ENCODE measurements around the gene GBP2. TPM values are rescaled to one million over a fixed set of nuclear protein-coding genes. Genes with fewer than 3 reads are reported as not detected.

Gene GBP2
- total RNA-seq, 2 experiments from 2014 or later = not detected

DNA sequence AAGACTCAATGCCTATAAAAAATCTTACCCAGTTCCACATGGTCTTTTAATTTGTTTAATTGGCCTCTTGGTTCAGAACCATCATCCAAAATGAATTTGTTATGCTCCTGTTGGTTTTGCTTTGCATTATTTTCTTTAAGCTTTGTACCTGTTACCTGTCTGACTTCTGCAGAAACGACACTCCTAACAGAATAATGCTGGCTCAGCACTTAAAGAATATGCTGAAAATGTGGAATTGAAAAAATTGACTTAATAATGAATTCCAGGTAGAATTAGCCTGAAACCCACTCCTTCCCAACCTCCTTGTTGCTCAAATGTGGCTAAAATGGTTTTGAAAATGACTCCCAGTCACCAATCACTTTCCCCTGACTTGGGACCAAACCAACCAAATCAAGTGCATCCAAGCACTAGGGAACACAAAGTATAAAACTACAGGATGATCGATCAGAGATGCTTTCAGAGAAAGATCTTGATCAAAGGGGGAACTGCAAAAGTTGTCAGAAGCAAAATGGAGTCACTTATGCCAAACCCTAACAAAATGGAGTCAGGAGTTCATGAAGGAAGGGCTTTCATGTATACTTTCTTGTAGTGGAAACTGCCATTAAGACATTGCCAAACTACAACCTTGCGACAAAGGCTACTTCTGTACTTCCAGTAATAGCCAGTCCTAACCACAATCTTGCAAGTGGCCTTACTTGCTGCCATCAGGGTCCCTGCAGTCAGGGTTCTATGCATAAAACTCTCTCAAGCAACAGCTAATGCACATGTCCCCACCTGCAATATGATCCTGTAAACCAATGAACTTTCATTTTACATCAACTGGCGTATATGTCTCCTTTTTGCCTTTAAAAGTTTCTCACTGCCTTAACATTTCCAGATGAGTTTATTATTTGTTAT, 44.5 kb upstream of the GBP2 start:
- intact Hi-C loops (cut with micrococcal nuclease; ENCODE audit: unreplicated experiment) = no loop called here
- no peaks in the 10 kb centered on the region for H3K9me2 ChIP-seq (ENCODE audit: insufficient read depth, low read length)
- H3K36me3 ChIP-seq (ENCODE audit: insufficient read depth, low read length) = no peaks in the 10 kb centered on the region
- no TSS peak for BruUV-seq (replicated peaks)
- H3K4me3 ChIP-seq (ENCODE audit: low read depth, low read length, poor library complexity, severe bottlenecking) = no peak overlapping the region
- H3K9me3 ChIP-seq (ENCODE audit: low read length) = no peaks in the 10 kb centered on the region
- DNase-seq (ENCODE audit: low spot score) = no peak
- no peaks in the 10 kb centered on the region for H3K4me1 ChIP-seq (ENCODE audit: insufficient read depth, low read length, poor library complexity, severe bottlenecking)
- no peak overlapping the region for H3K27ac ChIP-seq (ENCODE audit: low read depth, low read length, poor library complexity, severe bottlenecking)
- no peaks in the 10 kb centered on the region for H3K79me2 ChIP-seq (ENCODE audit: insufficient read depth, low read depth, low read length)
- no peak overlapping the region for H3K4me2 ChIP-seq (ENCODE audit: low read length)
- ChIA-PET CTCF (ENCODE audit: unreplicated experiment) (no interaction called here), POLR2A (interaction anchor here (0.6 kb wide), 1 partner anchor 446 kb away, joined by 3 read pairs; no protein-coding TSS in a partner anchor)
- H2AFZ ChIP-seq (ENCODE audit: low read length) = no peak overlapping the region
- no peaks in the 10 kb centered on the region for H4K20me1 ChIP-seq (ENCODE audit: insufficient read depth, low read length)
- TF ChIP-seq EZH2phosphoT487 (IDR thresholded peaks at IDR 0.05; ENCODE audit: borderline replicate concordance, low read depth, low read length) = no peak
- TF ChIP-seq, protein P1, sequence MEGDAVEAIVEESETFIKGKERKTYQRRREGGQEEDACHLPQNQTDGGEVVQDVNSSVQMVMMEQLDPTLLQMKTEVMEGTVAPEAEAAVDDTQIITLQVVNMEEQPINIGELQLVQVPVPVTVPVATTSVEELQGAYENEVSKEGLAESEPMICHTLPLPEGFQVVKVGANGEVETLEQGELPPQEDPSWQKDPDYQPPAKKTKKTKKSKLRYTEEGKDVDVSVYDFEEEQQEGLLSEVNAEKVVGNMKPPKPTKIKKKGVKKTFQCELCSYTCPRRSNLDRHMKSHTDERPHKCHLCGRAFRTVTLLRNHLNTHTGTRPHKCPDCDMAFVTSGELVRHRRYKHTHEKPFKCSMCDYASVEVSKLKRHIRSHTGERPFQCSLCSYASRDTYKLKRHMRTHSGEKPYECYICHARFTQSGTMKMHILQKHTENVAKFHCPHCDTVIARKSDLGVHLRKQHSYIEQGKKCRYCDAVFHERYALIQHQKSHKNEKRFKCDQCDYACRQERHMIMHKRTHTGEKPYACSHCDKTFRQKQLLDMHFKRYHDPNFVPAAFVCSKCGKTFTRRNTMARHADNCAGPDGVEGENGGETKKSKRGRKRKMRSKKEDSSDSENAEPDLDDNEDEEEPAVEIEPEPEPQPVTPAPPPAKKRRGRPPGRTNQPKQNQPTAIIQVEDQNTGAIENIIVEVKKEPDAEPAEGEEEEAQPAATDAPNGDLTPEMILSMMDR (conservative IDR thresholded peaks at IDR 0.05; ENCODE audit: low read length) = no peak

DNA sequence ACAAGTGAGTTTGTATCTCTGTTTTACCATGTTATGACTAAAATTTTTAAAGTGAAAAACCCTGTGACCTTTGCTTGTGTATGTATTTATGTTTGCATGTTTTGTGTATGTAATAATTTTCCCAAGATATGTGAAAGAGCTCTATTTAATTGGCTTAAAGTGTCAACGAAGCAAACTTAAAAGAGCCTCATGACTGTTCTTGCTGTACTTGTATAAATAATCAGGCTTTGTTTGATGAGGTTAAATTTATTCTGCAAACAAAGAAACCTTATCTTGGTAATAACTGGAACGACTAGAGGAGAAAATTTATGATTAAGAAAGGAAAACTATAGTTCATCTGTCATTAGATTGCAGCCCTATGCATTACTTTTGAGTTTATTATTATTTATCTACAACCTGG, 43.3 kb upstream of the GBP2 start:
- TF ChIP-seq, protein P1 (conservative IDR thresholded peaks at IDR 0.05; ENCODE audit: low read length) = no peak
- no peak for TF ChIP-seq EZH2phosphoT487 (IDR thresholded peaks at IDR 0.05; ENCODE audit: borderline replicate concordance, low read depth, low read length)
- intact Hi-C loops (cut with micrococcal nuclease; ENCODE audit: unreplicated experiment) = no loop called here
- no peak overlapping the region for H3K27ac ChIP-seq (ENCODE audit: low read depth, low read length, poor library complexity, severe bottlenecking)
- no peaks in the 10 kb centered on the region for H3K36me3 ChIP-seq (ENCODE audit: insufficient read depth, low read length)
- H3K4me2 ChIP-seq (ENCODE audit: low read length) = no peak overlapping the region
- H2AFZ ChIP-seq (ENCODE audit: low read length) = no peak overlapping the region
- CTCF ChIA-PET (ENCODE audit: unreplicated experiment) = no interaction called here
- H3K4me1 ChIP-seq (ENCODE audit: insufficient read depth, low read length, poor library complexity, severe bottlenecking) = no peaks in the 10 kb centered on the region
- H3K9me3 ChIP-seq (ENCODE audit: low read length) = no peaks in the 10 kb centered on the region
- BruUV-seq (replicated peaks) = no TSS peak
- POLR2A ChIA-PET = interaction anchor here (0.6 kb wide), 1 partner anchor 397 kb away, joined by 3 read pairs; no protein-coding TSS in a partner anchor
- H3K79me2 ChIP-seq (ENCODE audit: insufficient read depth, low read depth, low read length) = no peaks in the 10 kb centered on the region
- DNase-seq (ENCODE audit: low spot score) = no peak
- H3K9me2 ChIP-seq (ENCODE audit: insufficient read depth, low read length) = no peaks in the 10 kb centered on the region
- H4K20me1 ChIP-seq (ENCODE audit: insufficient read depth, low read length) = no peaks in the 10 kb centered on the region
- H3K4me3 ChIP-seq (ENCODE audit: low read depth, low read length, poor library complexity, severe bottlenecking) = no peak overlapping the region
